HS-27A (cell line): ENCODE measurements around the gene SULT2B1.
A peak's percentile ranks its signal among the peaks of the same experiment; 100 is the strongest.

Experiments
- DNase-seq: peaks from one replicate; pipeline ENCODE4 v3.0.0-alpha.2; 2012; ENCODE audit warnings: low read depth, missing footprints

The SULT2B1 gene

GRCh38 chr19:48634424-48635262 is 82.7 kb downstream of the SULT2B1 start:
- peak; percentile 93 for DNase-seq

GRCh38 chr19:48635263-48635965 is 83.4 kb downstream of the SULT2B1 start:
- DNase-seq: peak; percentile 62

- DNase-seq: no peak
Observed at GRCh38 chr19:48635966-48636858, 84.2 kb downstream of the SULT2B1 start.

- no peak for DNase-seq
Observed at GRCh38 chr19:48636859-48637448, 85.0 kb downstream of the SULT2B1 start, which contains the start of gene DBP. TSS of gene DBP (minus strand) at chr19:48637379. CDS start at chr19:48636994, 385 bp downstream.

- DNase-seq: peak; percentile 99
Observed at GRCh38 chr19:48637449-48637947, 85.5 kb downstream of the SULT2B1 start.

- peak; percentile 79 for DNase-seq
Observed at GRCh38 chr19:48637948-48638830, 86.2 kb downstream of the SULT2B1 start.

- DNase-seq: no peak
Observed at GRCh38 chr19:48638831-48639381, 86.9 kb downstream of the SULT2B1 start.

GRCh38 chr19:48639483-48640375 is 87.8 kb downstream of the SULT2B1 start:
- no peak for DNase-seq

GRCh38 chr19:48641850-48642249 is 89.9 kb downstream of the SULT2B1 start:
- no peak for DNase-seq

GRCh38 chr19:48642862-48643261 is 90.9 kb downstream of the SULT2B1 start:
- no peak for DNase-seq

GRCh38 chr19:48644355-48644754 is 92.4 kb downstream of the SULT2B1 start:
- no peak for DNase-seq

- DNase-seq: no peak
Observed at GRCh38 chr19:48644839-48645619, 93.1 kb downstream of the SULT2B1 start.

- DNase-seq: no peak
Observed at GRCh38 chr19:48645620-48646000, 93.6 kb downstream of the SULT2B1 start.

- peak; percentile 76 for DNase-seq
Observed at GRCh38 chr19:48646001-48646721, 94.2 kb downstream of the SULT2B1 start, which contains the start of gene CA11. TSS of gene CA11 (minus strand) at chr19:48646187. CDS start at chr19:48645632, 555 bp downstream.

- no peak for DNase-seq
Observed at GRCh38 chr19:48646722-48647216, 94.8 kb downstream of the SULT2B1 start.

- DNase-seq: no peak
Observed at GRCh38 chr19:48648134-48648533, 96.2 kb downstream of the SULT2B1 start.
